H1 (cell line): Measurements from ENCODE around the gene MICALL2. TPM values are rescaled to one million over a fixed set of nuclear protein-coding genes. Genes with fewer than 3 reads are reported as not detected.

Source experiments
- CTCF ChIA-PET: fragments of 300-600 bp; sonication (Branson Sonifier 250); formaldehyde crosslinking; loops from one replicate; lab custom pipeline; 2021; ENCODE audit not compliant: partially characterized antibody; lab: Charles Lee
- POLR2A ChIA-PET: fragments of 300-600 bp; sonication (Branson Sonifier 250); formaldehyde crosslinking; loops from one replicate; lab custom pipeline; 2021; ENCODE audit warnings: inconsistent platforms; ENCODE audit not compliant: partially characterized antibody; lab: Charles Lee
- DNase-seq, 2 experiments: peaks; one replicate each; pipeline versions ENCODE4 v3.0.0 to v3.0.0-alpha.2; 2010 to 2022; ENCODE audit warnings: low spot score in 2 of 2, low read depth in 1 of 2, mixed read lengths in 1 of 2
- FAIRE-seq: peaks from 2 replicates; lab custom pipeline; 2011; peaks lifted over from hg19 to GRCh38; lab: Jason Lieb, UNC
- H2AFZ ChIP-seq: 2 replicates; pipeline ENCODE4 v1.8.1; 2012; ENCODE audit warnings: low read length, inconsistent platforms
- H2AK5ac ChIP-seq: 2 replicates; pipeline ENCODE4 v1.6.1; 2013; ENCODE audit warnings: low read depth, low read length
- H2BK120ac ChIP-seq: replicated peaks from 2 replicates; pipeline ENCODE3; 2013; ENCODE audit warnings: low read depth, low read length, inconsistent platforms
- H2BK12ac ChIP-seq: 2 replicates; pipeline ENCODE4 v1.6.1; 2013; ENCODE audit warnings: low read depth, low read length
- H2BK15ac ChIP-seq: 2 replicates; pipeline ENCODE4 v1.6.1; 2013; ENCODE audit warnings: low read length
- H2BK20ac ChIP-seq: 2 replicates; pipeline ENCODE4 v1.6.1; 2013; ENCODE audit warnings: low read length
- H2BK5ac ChIP-seq: 2 replicates; pipeline ENCODE4 v1.6.1; 2013; ENCODE audit warnings: low read depth, low read length
- H3K14ac ChIP-seq: 2 replicates; pipeline ENCODE4 v1.6.1; 2013; ENCODE audit warnings: inconsistent platforms; ENCODE audit not compliant: insufficient read length
- H3K18ac ChIP-seq: 2 replicates; pipeline ENCODE4 v1.6.1; 2013; ENCODE audit warnings: low read length; ENCODE audit errors: extremely low read depth
- H3K23ac ChIP-seq: 2 replicates; pipeline ENCODE4 v1.6.1; 2013; ENCODE audit warnings: inconsistent platforms; ENCODE audit not compliant: insufficient read length
- H3K23me2 ChIP-seq: 2 replicates; pipeline ENCODE4 v1.6.1; 2013; ENCODE audit warnings: low read depth, low read length
- H3K27ac ChIP-seq: 2 replicates; pipeline ENCODE4 v1.6.1; 2011; ENCODE audit warnings: low read depth, low read length, inconsistent platforms
- H3K27me3 ChIP-seq, 4 experiments: replicated peaks in 1 of 4; 1 replicate in 1 of 4; 2 replicates in 3 of 4; pipeline versions ENCODE4 v1.6.1 to v1.8.1; 2011 to 2013; ENCODE audit warnings: low read length in 3 of 4, mild to moderate bottlenecking in 3 of 4, inconsistent platforms in 2 of 4, mixed read lengths in 2 of 4, moderate library complexity in 1 of 4; ENCODE audit not compliant: control insufficient read depth in 3 of 4, insufficient read depth in 3 of 4; ENCODE audit errors: extremely low read depth in 1 of 4
- H3K36me3 ChIP-seq, 4 experiments: 2 replicates each; pipeline versions ENCODE4 v1.6.1 to v1.8.1; 2011 to 2013; ENCODE audit warnings: mild to moderate bottlenecking in 4 of 4, low read length in 3 of 4, moderate library complexity in 2 of 4, control low read depth in 1 of 4, inconsistent platforms in 1 of 4; ENCODE audit not compliant: insufficient read depth in 4 of 4, control insufficient read depth in 2 of 4
- H3K4ac ChIP-seq: replicated peaks from 2 replicates; pipeline ENCODE3; 2013; ENCODE audit warnings: low read length, low read depth, mixed read lengths, inconsistent platforms; ENCODE audit not compliant: insufficient read length
- H3K4me1 ChIP-seq, 4 experiments: replicated peaks in 1 of 4; 1 replicate in 1 of 4; 2 replicates in 3 of 4; pipeline versions ENCODE4 v1.6.1 to v1.8.1; 2011 to 2013; ENCODE audit warnings: low read length in 3 of 4, inconsistent platforms in 2 of 4, mixed read lengths in 1 of 4; ENCODE audit not compliant: insufficient read depth in 4 of 4, control insufficient read depth in 3 of 4
- H3K4me2 ChIP-seq, 2 experiments: 2 replicates each; pipeline versions ENCODE4 v1.6.1 to v1.8.1; 2011 to 2013; ENCODE audit warnings: low read depth in 2 of 2, low read length in 2 of 2, control low read depth in 1 of 2, inconsistent platforms in 1 of 2, mild to moderate bottlenecking in 1 of 2; ENCODE audit not compliant: insufficient read depth in 1 of 2
- H3K4me3 ChIP-seq, 4 experiments: fragments of 200-600, 300-600 bp in 1 of 4; sonication (generic), shearing (Covaris generic), sonication (Bioruptor Twin) in 1 of 4; 2 replicates each; pipeline versions ENCODE4 v1.5.1 to v1.8.1; 2011 to 2016; ENCODE audit warnings: low read length in 4 of 4, low read depth in 3 of 4, control low read depth in 2 of 4, inconsistent platforms in 2 of 4, mild to moderate bottlenecking in 2 of 4, mixed read lengths in 1 of 4, moderate library complexity in 1 of 4; ENCODE audit not compliant: insufficient read depth in 2 of 4; ENCODE audit errors: extremely low read depth in 1 of 4
- H3K56ac ChIP-seq: replicated peaks from 2 replicates; pipeline ENCODE3; 2013; ENCODE audit warnings: low read depth, mild to moderate bottlenecking, mixed read lengths, low read length, inconsistent platforms; ENCODE audit not compliant: insufficient read length
- H3K79me1 ChIP-seq: 2 replicates; pipeline ENCODE4 v1.6.1; 2013; ENCODE audit warnings: low read depth, low read length, control low read depth
- H3K79me2 ChIP-seq, 2 experiments: 2 replicates each; pipeline versions ENCODE4 v1.6.1 to v1.8.1; 2012 to 2013; ENCODE audit warnings: low read length in 2 of 2, mild to moderate bottlenecking in 2 of 2, inconsistent platforms in 1 of 2; ENCODE audit not compliant: insufficient read depth in 2 of 2, control insufficient read depth in 1 of 2
- H3K9ac ChIP-seq, 4 experiments: replicated peaks in 1 of 4; 1 replicate in 1 of 4; 2 replicates in 3 of 4; pipeline versions ENCODE4 v1.6.1 to v1.8.1; 2011 to 2013; ENCODE audit warnings: low read depth in 3 of 4, low read length in 3 of 4, control low read depth in 2 of 4, mild to moderate bottlenecking in 2 of 4, moderate library complexity in 2 of 4, inconsistent platforms in 1 of 4; ENCODE audit errors: extremely low read depth in 1 of 4
- H3K9me3 ChIP-seq, 2 experiments: 2 replicates each; pipeline versions ENCODE4 v1.6.1 to v1.8.1; 2012 to 2013; ENCODE audit warnings: mild to moderate bottlenecking in 2 of 2, moderate library complexity in 2 of 2, control low read depth in 1 of 2, inconsistent platforms in 1 of 2, low read depth in 1 of 2, low read length in 1 of 2, mixed read lengths in 1 of 2; ENCODE audit not compliant: insufficient read depth in 2 of 2
- H4K20me1 ChIP-seq, 2 experiments: replicated peaks in 1 of 2; 2 replicates each; pipeline versions ENCODE3 to v1.8.1; 2011 to 2013; ENCODE audit warnings: inconsistent platforms in 2 of 2, low read length in 2 of 2, mild to moderate bottlenecking in 1 of 2; ENCODE audit not compliant: insufficient read depth in 2 of 2, control insufficient read depth in 1 of 2
- H4K5ac ChIP-seq: 2 replicates; pipeline ENCODE4 v1.6.1; 2013; ENCODE audit warnings: low read length, low read depth, mixed read lengths, inconsistent platforms; ENCODE audit not compliant: insufficient read length
- H4K8ac ChIP-seq: 2 replicates; pipeline ENCODE4 v1.8.0; 2013; ENCODE audit warnings: mild to moderate bottlenecking, moderate library complexity, low read length, inconsistent platforms; ENCODE audit not compliant: insufficient read depth; ENCODE audit errors: extremely low read depth
- H4K91ac ChIP-seq: replicated peaks from 2 replicates; pipeline ENCODE3; 2013; ENCODE audit warnings: low read length, mixed read lengths, inconsistent platforms; ENCODE audit not compliant: insufficient read length
- CHD2 ChIP-seq: IDR thresholded peaks from 2 replicates; pipeline ENCODE4 v1.6.1; 2012; ENCODE audit warnings: low read length, improper control_type of control experiment
- EZH2 ChIP-seq: fragments of 200-600 bp; sonication (generic); IDR thresholded peaks from 2 replicates; pipeline ENCODE4 v1.7.1; 2012; ENCODE audit warnings: low read depth, mild to moderate bottlenecking, moderate library complexity, low read length, inconsistent platforms; ENCODE audit not compliant: severe bottlenecking
- FOSL1 ChIP-seq: IDR thresholded peaks from 2 replicates; pipeline ENCODE4 v1.6.1; 2011; ENCODE audit warnings: mild to moderate bottlenecking, low read depth, low read length, moderate library complexity; ENCODE audit not compliant: insufficient read depth
- GTF2F1 ChIP-seq: IDR thresholded peaks from 2 replicates; pipeline ENCODE4 v1.6.1; 2012; ENCODE audit warnings: low read depth, low read length, improper control_type of control experiment, borderline replicate concordance
- HDAC6 ChIP-seq: IDR thresholded peaks from one replicate; pipeline ENCODE4 v1.7.1; 2012; ENCODE audit warnings: low read depth, mild to moderate bottlenecking, inconsistent platforms, low read length, moderate library complexity
- SP4 ChIP-seq: IDR thresholded peaks from 2 replicates; pipeline ENCODE4 v1.6.1; 2012; ENCODE audit warnings: low read length, inconsistent platforms
- WGBS, 2 experiments: shearing (Covaris generic) in 1 of 2; methylation state at CpG; one replicate each; pipeline versions ENCODE4 v1.1.6 to v1.1.7; 2013 to 2015; ENCODE audit warnings: low lambda C conversion rate in 2 of 2, mixed read lengths in 2 of 2, inconsistent platforms in 1 of 2, low coverage in 1 of 2, missing lambda C conversion rate in 1 of 2; ENCODE audit not compliant: insufficient replicate concordance in 2 of 2, insufficient coverage in 1 of 2, insufficient read length in 1 of 2; ENCODE audit errors: extremely low coverage in 1 of 2, missing lambda C conversion rate in 1 of 2; 5-methylcytosine and 5-hydroxymethylcytosine counted together
- polyA plus RNA-seq, 7 experiments: library from polyadenylated mRNA; depleted of rRNA in 3 of 7; stranded (reverse) in 5 of 7; unstranded in 2 of 7; fragments of >200 nt in 5 of 7; fragments of 200-250 nt in 2 of 7; gene quantifications; 1 replicate in 5 of 7; 2 replicates in 1 of 7; 4 replicates in 1 of 7; pipeline versions ENCODE4 v1.2.1 to v1.2.3, GENCODE V29; 2011 to 2013; ENCODE audit warnings: missing spikeins in 2 of 7, mixed read lengths in 2 of 7
- total RNA-seq: library from RNA; stranded (reverse); fragmentation: NEBNext Ultra II Directional; extraction: Animal tissue kit (Norgen Biotek cat#: 25700); gene quantifications from 2 replicates; pipeline ENCODE4 v1.2.1, GENCODE V29; 2021

Gene MICALL2
- total and polyA plus RNA-seq, 2 of the 8 experiments (the other 6 are each of a cell fraction or from before 2014, with no cell fraction given): 5.3 to 8.5 TPM

- TF ChIP-seq GTF2F1 (no peak), SP4 (no peak), HDAC6 (no peak), EZH2 (no peak), FOSL1 (no peak), CHD2 (no peak)
- no peak overlapping the region for H3K14ac ChIP-seq
- no peak overlapping the region for H3K23ac ChIP-seq
- H3K27ac ChIP-seq: no peak overlapping the region
- H3K36me3 ChIP-seq: no peaks in the 10 kb centered on the region
- no peaks in the 10 kb centered on the region for H4K20me1 ChIP-seq
- peak overlapping the region; percentile 74 for H4K91ac ChIP-seq
- no peak overlapping the region for H4K8ac ChIP-seq
- H3K23me2 ChIP-seq: no peaks in the 10 kb centered on the region
- no peak overlapping the region for H3K4ac ChIP-seq
- FAIRE-seq (no peak), DNase-seq (no peak)
- peak overlapping the region; percentile 46; the same call in 1 of the 2 replicates for H2BK15ac ChIP-seq
- H2BK20ac ChIP-seq: no peak overlapping the region
- WGBS, 2 experiments: 92% methylated on average over 19 of the region's 19 CpGs; no CpG with 5 or more reads in 1 of the 2 experiments
- POLR2A ChIA-PET: no interaction called here
- no peaks in the 10 kb centered on the region for H3K4me1 ChIP-seq
- no peak overlapping the region for H3K9ac ChIP-seq
- H3K79me2 ChIP-seq: no peaks in the 10 kb centered on the region
- H3K9me3 ChIP-seq: peaks cover 4 to 5% of the 10 kb centered on the region in 2 experiments; a peak in 3 of 4 replicates
- H2BK12ac ChIP-seq: no peak overlapping the region
- no peak overlapping the region for H2BK120ac ChIP-seq
- H2AK5ac ChIP-seq: no peak overlapping the region
- H2BK5ac ChIP-seq: no peak overlapping the region
- H2AFZ ChIP-seq: no peak overlapping the region
- H4K5ac ChIP-seq: no peak overlapping the region
- CTCF ChIA-PET: interaction anchor here (0.7 to 2.3 kb wide), 5 partner anchors 12 to 211 kb away, joined by 3 to 8 read pairs (median 4); no protein-coding TSS in a partner anchor
- H3K56ac ChIP-seq: no peak overlapping the region
- no peak overlapping the region for H3K18ac ChIP-seq
- no peaks in the 10 kb centered on the region for H3K27me3 ChIP-seq
- no peak overlapping the region for H3K4me3 ChIP-seq
- no peak overlapping the region for H3K4me2 ChIP-seq
- no peaks in the 10 kb centered on the region for H3K79me1 ChIP-seq
Measured at GRCh38 chr7:1388021-1388702, 71.1 kb downstream of the MICALL2 start.
